ENCODE results near the gene PPP1R26. TPM values are rescaled to one million over a fixed set of nuclear protein-coding genes. Genes with fewer than 3 reads are reported as not detected.

PPP1R26 gene
- total RNA-seq, 2 donors from 2014 or later = 0.14 to 0.54 TPM

- ATAC-seq (no peak), DNase-seq (ENCODE audit: low spot score in 2 of 2) (no peak)
- Mint-ChIP-seq H3K36me3 (peaks cover 5 to 7% of the 10 kb centered on the region in 2 donors), H3K9me3 (no peaks in the 10 kb centered on the region), H3K27ac (no peak overlapping the region)
These were observed 2.6 kb downstream of the PPP1R26 start for GRCh38 chr9:135482015-135482754.

GRCh38 chr9:135484460-135485277 lies 5.1 kb downstream of the PPP1R26 start:
- peak overlapping the region in 1 of 2 donors; percentile 29 for H3K27ac Mint-ChIP-seq
- ATAC-seq (no peak), DNase-seq (ENCODE audit: low spot score in 2 of 2) (no peak)
- no peaks in the 10 kb centered on the region for H3K36me3 Mint-ChIP-seq
- no peaks in the 10 kb centered on the region for H3K9me3 Mint-ChIP-seq

- no peak for DNase-seq (ENCODE audit: low spot score in 2 of 2)
- Mint-ChIP-seq H3K36me3 (no peaks in the 10 kb centered on the region), H3K27ac (no peak overlapping the region), H3K9me3 (no peaks in the 10 kb centered on the region)
- ATAC-seq = no peak
These were observed 5.8 kb downstream of the PPP1R26 start for GRCh38 chr9:135485385-135485784.

- Mint-ChIP-seq H3K36me3 (no peaks in the 10 kb centered on the region), H3K9me3 (no peaks in the 10 kb centered on the region), H3K27ac (no peak overlapping the region)
- no peak for DNase-seq (ENCODE audit: low spot score in 2 of 2)
- ATAC-seq = no peak
These were observed 6.2 kb downstream of the PPP1R26 start for GRCh38 chr9:135485832-135486231.

- ATAC-seq (no peak), DNase-seq (ENCODE audit: low spot score in 2 of 2) (no peak)
- H3K9me3 Mint-ChIP-seq = no peaks in the 10 kb centered on the region
- H3K27ac Mint-ChIP-seq = no peak overlapping the region
- H3K36me3 Mint-ChIP-seq = no peaks in the 10 kb centered on the region
These were observed 6.9 kb downstream of the PPP1R26 start for GRCh38 chr9:135486267-135487065.

GRCh38 chr9:135487281-135488012 lies 7.9 kb downstream of the PPP1R26 start:
- DNase-seq (ENCODE audit: low spot score in 2 of 2) (no peak), ATAC-seq (no peak)
- no peaks in the 10 kb centered on the region for H3K36me3 Mint-ChIP-seq
- no peaks in the 10 kb centered on the region for H3K9me3 Mint-ChIP-seq
- no peak overlapping the region for H3K27ac Mint-ChIP-seq

- Mint-ChIP-seq H3K27ac (no peak overlapping the region), H3K9me3 (no peaks in the 10 kb centered on the region), H3K36me3 (no peaks in the 10 kb centered on the region)
- ATAC-seq (no peak), DNase-seq (ENCODE audit: low spot score in 2 of 2) (no peak)
These were observed 8.4 kb downstream of the PPP1R26 start for GRCh38 chr9:135488013-135488330.

GRCh38 chr9:135488527-135488926 lies 8.9 kb downstream of the PPP1R26 start:
- ATAC-seq = no peak
- DNase-seq (ENCODE audit: low spot score in 2 of 2) = no peak
- Mint-ChIP-seq H3K9me3 (no peaks in the 10 kb centered on the region), H3K27ac (no peak overlapping the region), H3K36me3 (no peaks in the 10 kb centered on the region)

GRCh38 chr9:135489188-135489906 lies 9.8 kb downstream of the PPP1R26 start:
- ATAC-seq (no peak), DNase-seq (ENCODE audit: low spot score in 2 of 2) (no peak)
- Mint-ChIP-seq H3K36me3 (no peaks in the 10 kb centered on the region), H3K9me3 (no peaks in the 10 kb centered on the region), H3K27ac (no peak overlapping the region)

GRCh38 chr9:135490166-135490870 lies 10.7 kb downstream of the PPP1R26 start:
- ATAC-seq (no peak), DNase-seq (ENCODE audit: low spot score in 2 of 2) (no peak)
- Mint-ChIP-seq H3K9me3 (no peaks in the 10 kb centered on the region), H3K36me3 (no peaks in the 10 kb centered on the region), H3K27ac (no peak overlapping the region)

GRCh38 chr9:135490980-135491464 lies 11.4 kb downstream of the PPP1R26 start:
- ATAC-seq (no peak), DNase-seq (ENCODE audit: low spot score in 2 of 2) (no peak)
- Mint-ChIP-seq H3K9me3 (no peaks in the 10 kb centered on the region), H3K36me3 (no peaks in the 10 kb centered on the region), H3K27ac (no peak overlapping the region)

- ATAC-seq (no peak), DNase-seq (ENCODE audit: low spot score in 2 of 2) (no peak)
- no peaks in the 10 kb centered on the region for H3K9me3 Mint-ChIP-seq
- no peak overlapping the region for H3K27ac Mint-ChIP-seq
- no peaks in the 10 kb centered on the region for H3K36me3 Mint-ChIP-seq
These were observed 12.2 kb downstream of the PPP1R26 start for GRCh38 chr9:135491764-135492163.

- DNase-seq (ENCODE audit: low spot score in 2 of 2) = no peak
- no peaks in the 10 kb centered on the region for H3K9me3 Mint-ChIP-seq
These were observed 13.5 kb downstream of the PPP1R26 start for GRCh38 chr9:135492886-135493669.

GRCh38 chr9:135494791-135495559 lies 15.4 kb downstream of the PPP1R26 start:
- Mint-ChIP-seq H3K27ac (no peak overlapping the region), H3K9me3 (no peaks in the 10 kb centered on the region), H3K36me3 (no peaks in the 10 kb centered on the region)
- DNase-seq (ENCODE audit: low spot score in 2 of 2) (no peak), ATAC-seq (no peak)

More at GRCh38 chr9:135492886-135493669, 13.5 kb downstream of the PPP1R26 start:
- Mint-ChIP-seq H3K27ac (no peak overlapping the region), H3K36me3 (no peaks in the 10 kb centered on the region)
- no peak for ATAC-seq
